Osteocyte (in vitro differentiated cells): ENCODE measurements around the gene RPS6KA6. TPM values are rescaled to one million over a fixed set of nuclear protein-coding genes. Genes with fewer than 3 reads are reported as not detected.

Experiments used
- DNase-seq: peaks from one replicate; pipeline ENCODE4 v3.0.0; 2021; ENCODE audit warnings: mixed read lengths; ENCODE audit not compliant: unreplicated experiment; ENCODE audit errors: extremely low spot score
- H3K27ac Mint-ChIP-seq: one replicate; pipeline ENCODE4 v1.8.0; 2021; ENCODE audit warnings: mild to moderate bottlenecking, mixed read lengths; ENCODE audit not compliant: unreplicated experiment
- H3K27me3 Mint-ChIP-seq: one replicate; pipeline ENCODE4 v1.8.0; 2021; ENCODE audit warnings: mixed read lengths; ENCODE audit not compliant: unreplicated experiment
- H3K36me3 Mint-ChIP-seq: one replicate; pipeline ENCODE4 v1.8.0; 2021; ENCODE audit warnings: mixed read lengths; ENCODE audit not compliant: unreplicated experiment
- H3K4me1 Mint-ChIP-seq: one replicate; pipeline ENCODE4 v1.8.0; 2021; ENCODE audit warnings: mixed read lengths; ENCODE audit not compliant: unreplicated experiment
- H3K4me3 Mint-ChIP-seq: one replicate; pipeline ENCODE4 v1.8.0; 2021; ENCODE audit warnings: mild to moderate bottlenecking, moderate library complexity, mixed read lengths; ENCODE audit not compliant: unreplicated experiment
- H3K9me3 Mint-ChIP-seq: one replicate; pipeline ENCODE4 v1.8.0; 2021; ENCODE audit warnings: mixed read lengths; ENCODE audit not compliant: unreplicated experiment
- CTCF ChIP-seq: fragments of 200-600 bp; sonication (generic); IDR thresholded peaks from 2 replicates; pipeline ENCODE4 v1.5.0; 2021; ENCODE audit warnings: antibody characterized with exemption, mild to moderate bottlenecking, moderate library complexity
- long read RNA-seq: library from polyadenylated mRNA; unstranded; transcript quantifications from one replicate; pipeline ENCODE4 v2.0.0, GENCODE V29; 2021
- total RNA-seq: library from RNA; stranded (reverse); gene quantifications from 2 replicates; pipeline ENCODE4 v1.2.1, GENCODE V29; 2021

The RPS6KA6 gene
- 2.2 and 2.3 TPM in 2 replicates for total RNA-seq
- long read RNA-seq: 0 reads

GRCh38 chrX:84187533-84188319 is at the start of gene RPS6KA6:
Gene RPS6KA6, minus strand, starts transcription at chrX:84188199. Its CDS starts 300 bp downstream, at chrX:84187899.
- peak within 1 kb of the TSS; percentile 80 for H3K4me3 Mint-ChIP-seq
- TF ChIP-seq CTCF: no peak
- peak within 1 kb of the TSS; percentile 38 for H3K27ac Mint-ChIP-seq
- H3K9me3 Mint-ChIP-seq: peaks cover 10% of the 10 kb centered on the region
- H3K27me3 Mint-ChIP-seq: no peaks in the 10 kb centered on the region
- no peaks in the 10 kb centered on the region for H3K36me3 Mint-ChIP-seq
- peaks cover 5% of the 10 kb centered on the region for H3K4me1 Mint-ChIP-seq
- peak; percentile 84 for DNase-seq

- no peak for TF ChIP-seq CTCF
- no peaks in the 10 kb centered on the region for H3K4me1 Mint-ChIP-seq
- no peaks in the 10 kb centered on the region for H3K9me3 Mint-ChIP-seq
- H3K36me3 Mint-ChIP-seq: no peaks in the 10 kb centered on the region
- DNase-seq: no peak
- no peak overlapping the region for H3K4me3 Mint-ChIP-seq
- H3K27ac Mint-ChIP-seq: no peak overlapping the region
- H3K27me3 Mint-ChIP-seq: peaks cover 2% of the 10 kb centered on the region
Measured at GRCh38 chrX:84224741-84225140, 36.7 kb upstream of the RPS6KA6 start.

- H3K36me3 Mint-ChIP-seq: no peaks in the 10 kb centered on the region
- DNase-seq: no peak
- H3K4me1 Mint-ChIP-seq: no peaks in the 10 kb centered on the region
- no peak overlapping the region for H3K27ac Mint-ChIP-seq
- H3K9me3 Mint-ChIP-seq: no peaks in the 10 kb centered on the region
- H3K27me3 Mint-ChIP-seq: peaks cover 2% of the 10 kb centered on the region
- no peak for TF ChIP-seq CTCF
- no peak overlapping the region for H3K4me3 Mint-ChIP-seq
Measured at GRCh38 chrX:84223261-84223660, 35.3 kb upstream of the RPS6KA6 start.

- DNase-seq: no peak
- H3K27ac Mint-ChIP-seq: no peak overlapping the region
- H3K4me1 Mint-ChIP-seq: peaks cover 6% of the 10 kb centered on the region
- TF ChIP-seq CTCF: no peak
- H3K36me3 Mint-ChIP-seq: no peaks in the 10 kb centered on the region
- no peaks in the 10 kb centered on the region for H3K27me3 Mint-ChIP-seq
- H3K9me3 Mint-ChIP-seq: no peaks in the 10 kb centered on the region
- no peak overlapping the region for H3K4me3 Mint-ChIP-seq
Measured at GRCh38 chrX:84221181-84221580, 33.2 kb upstream of the RPS6KA6 start.

- no peak overlapping the region for H3K27ac Mint-ChIP-seq
- H3K4me3 Mint-ChIP-seq: no peak overlapping the region
- no peaks in the 10 kb centered on the region for H3K36me3 Mint-ChIP-seq
- H3K9me3 Mint-ChIP-seq: peaks cover 9% of the 10 kb centered on the region
- no peaks in the 10 kb centered on the region for H3K27me3 Mint-ChIP-seq
- peaks cover 6% of the 10 kb centered on the region for H3K4me1 Mint-ChIP-seq
- no peak for DNase-seq
- TF ChIP-seq CTCF: no peak
Measured at GRCh38 chrX:84219551-84219950, 31.6 kb upstream of the RPS6KA6 start.
